GM12878 (cell line): ENCODE data around the gene ACSF2. TPM values are rescaled to one million over a fixed set of nuclear protein-coding genes. Genes with fewer than 3 reads are reported as not detected.

ENCODE experiments used
- ATAC-seq: fragments of 200-7000 bp; cut with Tn5 transposase; 3 replicates; pipeline ENCODE4 v1.9.1; 2020; ENCODE audit warnings: mild to moderate bottlenecking, moderate library complexity
- BruUV-seq: library from RNA; stranded (reverse); fragments of 400-500 nt; replicated peaks from 2 replicates; lab custom pipeline; 2021; lab: Mats Ljungman, UMichigan
- CTCF ChIA-PET: fragments of 300-600 bp; sonication (Branson Sonifier 250); formaldehyde crosslinking; extraction: SDS; loops from one replicate; lab custom pipeline; 2021; ENCODE audit warnings: inconsistent platforms; lab: Yijun Ruan, JAX
- POLR2A ChIA-PET: fragments of 350-600 bp; formaldehyde crosslinking; extraction: SDS; loops from one replicate; lab custom pipeline; 2021; ENCODE audit warnings: inconsistent platforms; lab: Charles Lee
- RAD21 ChIA-PET: fragments of 300-600 bp; sonication (Branson Sonifier 250); formaldehyde crosslinking; loops from one replicate; lab custom pipeline; 2023; ENCODE audit warnings: antibody characterized with exemption; ENCODE audit not compliant: unreplicated experiment; lab: Charles Lee
- SMC1A ChIA-PET: fragments of 300-600 bp; sonication (Branson Sonifier 250); formaldehyde crosslinking; loops from one replicate; lab custom pipeline; 2023; ENCODE audit not compliant: unreplicated experiment, uncharacterized antibody; lab: Charles Lee
- DNase-seq: peaks from one replicate; pipeline ENCODE4 v3.0.0-alpha.2; 2011; ENCODE audit warnings: low read depth, low spot score
- FAIRE-seq: peaks from 3 replicates; lab custom pipeline; 2011; peaks lifted over from hg19 to GRCh38; lab: Jason Lieb, UNC
- H2AFZ ChIP-seq: 2 replicates; pipeline ENCODE4 v1.6.0; 2011; ENCODE audit warnings: low read depth, low read length, control low read depth; ENCODE audit not compliant: control insufficient read depth
- H3K27ac ChIP-seq: 2 replicates; pipeline ENCODE4 v1.5.1; 2011; ENCODE audit warnings: control low read depth; ENCODE audit not compliant: control insufficient read depth, insufficient read depth
- H3K27me3 ChIP-seq, 2 experiments: replicated peaks in 1 of 2; 2 replicates each; pipeline versions ENCODE4 v1.6.0 to v1.6.1; 2011; ENCODE audit warnings: low read length in 1 of 2; ENCODE audit not compliant: control insufficient read depth in 2 of 2, insufficient read depth in 2 of 2
- H3K36me3 ChIP-seq, 2 experiments: 2 replicates each; pipeline ENCODE4 v1.5.1; 2011; ENCODE audit warnings: low read length in 1 of 2; ENCODE audit not compliant: control insufficient read depth in 2 of 2, insufficient read depth in 2 of 2
- H3K4me1 ChIP-seq: 2 replicates; pipeline ENCODE4 v1.6.1; 2011; ENCODE audit warnings: mild to moderate bottlenecking, low read length, moderate library complexity, mixed read lengths; ENCODE audit not compliant: control insufficient read depth, insufficient read depth
- H3K4me2 ChIP-seq: 2 replicates; pipeline ENCODE4 v1.6.0; 2011; ENCODE audit warnings: control low read depth; ENCODE audit not compliant: control insufficient read depth, insufficient read depth
- H3K4me3 ChIP-seq: fragments of 200-600 bp; sonication (generic); 2 replicates; pipeline ENCODE4 v1.5.1; 2016
- H3K79me2 ChIP-seq: 2 replicates; pipeline ENCODE4 v1.6.0; 2011; ENCODE audit warnings: low read length; ENCODE audit not compliant: control insufficient read depth, insufficient read depth
- H3K9ac ChIP-seq: 2 replicates; pipeline ENCODE4 v1.8.0; 2011; ENCODE audit warnings: low read length, control low read depth, mixed read lengths; ENCODE audit not compliant: control insufficient read depth, insufficient read depth
- H3K9me3 ChIP-seq: replicated peaks from 3 replicates; pipeline ENCODE4 v1.5.1; 2011; ENCODE audit warnings: mild to moderate bottlenecking, low read length; ENCODE audit not compliant: control insufficient read depth, insufficient read depth
- H4K20me1 ChIP-seq: 2 replicates; pipeline ENCODE4 v1.6.0; 2011; ENCODE audit not compliant: control insufficient read depth, insufficient read depth
- IRF4 ChIP-seq: IDR thresholded peaks from 2 replicates; pipeline ENCODE4 v1.6.1; 2011; ENCODE audit warnings: low read depth, low read length
- PAX8 ChIP-seq: fragments of 450-650 bp; IDR thresholded peaks from 2 replicates; pipeline ENCODE4 v1.6.1; 2017; ENCODE audit warnings: mild to moderate bottlenecking, moderate library complexity
- WGBS: methylation state at CpG from one replicate; pipeline ENCODE4 v1.1.6; 2016; ENCODE audit warnings: low lambda C conversion rate; ENCODE audit not compliant: insufficient replicate concordance, insufficient coverage; ENCODE audit errors: missing lambda C conversion rate; 5-methylcytosine and 5-hydroxymethylcytosine counted together
- in situ Hi-C: fragments of 300-500 bp; cut with MboI; formaldehyde crosslinking; loops from 9 replicates; pipeline ENCODE4 v1.14.3; 2018; ENCODE audit warnings: mixed read lengths
- intact Hi-C: fragments of 100-400 bp; cut with micrococcal nuclease; formaldehyde crosslinking; loops from one replicate; pipeline ENCODE4 v1.14.2; 2022; ENCODE audit not compliant: unreplicated experiment
- polyA plus RNA-seq, 11 experiments: library from polyadenylated mRNA; depleted of rRNA in 4 of 11; unstranded in 6 of 11; stranded (reverse) in 5 of 11; fragments of >200 nt; fragmentation: Nextera tagmentation in 4 of 11; fragmentation: Illumina TruSeq in 1 of 11; extraction: Ambion mirVana in 4 of 11; extraction: Trizol in 1 of 11; gene quantifications; 1 replicate in 1 of 11; 2 replicates in 10 of 11; pipeline versions ENCODE4 v1.2.1 to v1.2.3, GENCODE V29; 2011 to 2016; ENCODE audit warnings: inconsistent platforms in 2 of 11, missing spikeins in 2 of 11, low read depth in 1 of 11
- total RNA-seq, 4 experiments: library from RNA; depleted of rRNA in 3 of 4; stranded (reverse); fragments of >200 nt in 3 of 4; fragmentation: Illumina TruSeq in 1 of 4; extraction: Trizol in 1 of 4; gene quantifications; 2 replicates each; pipeline versions ENCODE4 v1.2.1 to v1.2.3, GENCODE V29; 2013 to 2021

Gene ACSF2
- total and polyA plus RNA-seq, 10 of the 15 experiments (the other 5 are each of a cell fraction or from before 2014, with no cell fraction given) = 7.1 to 32.8 (median 16.8) TPM

DNA sequence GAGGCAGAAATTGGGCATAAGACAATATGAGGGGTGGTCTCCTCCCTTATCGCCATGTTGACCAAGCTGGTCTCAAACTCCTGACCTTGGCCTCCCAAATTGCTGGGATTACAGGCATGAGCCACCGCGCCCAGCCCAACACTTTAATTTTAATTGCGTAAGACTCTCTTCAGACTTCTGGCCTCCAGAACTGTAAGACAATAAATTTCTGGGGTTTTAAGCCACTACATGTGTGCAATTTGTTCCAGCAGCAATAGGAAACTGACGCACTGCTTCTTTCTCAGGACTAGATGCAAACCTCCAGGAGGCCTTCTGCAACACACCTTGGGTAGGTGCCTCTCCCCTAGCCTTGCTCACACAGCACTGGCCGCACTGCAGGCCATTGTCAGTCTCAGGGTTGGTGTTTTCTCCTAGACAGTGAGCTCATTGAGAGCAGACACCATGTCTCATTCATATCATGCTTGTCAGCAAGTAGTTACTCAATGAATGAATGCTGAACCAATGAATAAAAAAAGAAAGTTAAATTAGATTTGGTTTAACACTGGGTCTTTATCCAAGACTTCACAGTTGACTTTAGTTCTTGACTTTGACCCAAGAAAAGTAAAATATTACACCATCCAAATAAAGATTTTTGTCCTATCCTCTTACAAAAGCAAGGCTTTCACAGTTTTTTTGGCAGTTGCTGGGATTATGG lies 5.5 kb upstream of the ACSF2 start:
- H3K4me1 ChIP-seq = peaks cover 19% of the 10 kb centered on the region
- peak overlapping the region; percentile 14; the same call in 1 of the 2 replicates for H3K4me3 ChIP-seq
- POLR2A ChIA-PET = interaction anchor here (0.5 to 2.4 kb wide), 8 partner anchors 24 to 703 kb away, joined by 3 to 31 read pairs (median 4); partner anchors contain the start of gene LRRC59
- SMC1A ChIA-PET = interaction anchor here (0.6 to 2.6 kb wide), 9 partner anchors 9 to 329 kb away, joined by 3 to 22 read pairs (median 4); partner anchors contain the start of gene LRRC59
- BruUV-seq = no TSS peak
- H3K36me3 ChIP-seq = no peaks in the 10 kb centered on the region
- peak overlapping the region; percentile 72 for H2AFZ ChIP-seq
- peak overlapping the region; percentile 77; the same call in 1 of the 2 replicates for H3K4me2 ChIP-seq
- TF ChIP-seq PAX8 = 0 out of 2 replicates have a peak, but pooled peaks have one; percentile 7
- TF ChIP-seq IRF4 = no peak
- no peaks in the 10 kb centered on the region for H3K79me2 ChIP-seq
- DNase-seq (no peak), ATAC-seq (no peak), FAIRE-seq (no peak)
- in situ Hi-C loops = no loop called here
- intact Hi-C loops = loop anchor here (1.0 kb wide), 1 partner anchor 23 kb away; the partner anchor contains the start of gene LRRC59
- H3K27me3 ChIP-seq = no peaks in the 10 kb centered on the region
- RAD21 ChIA-PET = interaction anchor here (0.7 to 2.4 kb wide), 4 partner anchors 23 to 250 kb away, joined by 4 to 14 read pairs (median 8); partner anchors contain the start of gene LRRC59
- no peak overlapping the region; the same call in 1 of the 2 replicates for H3K9ac ChIP-seq
- 97% methylated on average over 6 of the region's 6 CpGs for WGBS
- no peaks in the 10 kb centered on the region for H3K9me3 ChIP-seq
- no peaks in the 10 kb centered on the region for H4K20me1 ChIP-seq
- peak overlapping the region; percentile 80; the same call in 1 of the 2 replicates for H3K27ac ChIP-seq
- CTCF ChIA-PET = interaction anchor here (1.0 to 3.9 kb wide), 8 partner anchors 9 to 59 kb away, joined by 3 to 50 read pairs (median 5); partner anchors contain the start of gene LRRC59
